Neural crest cell (in vitro differentiated cells): ENCODE data around the gene SASH1. TPM values are rescaled to one million over a fixed set of nuclear protein-coding genes. Genes with fewer than 3 reads are reported as not detected.

Experiments used
- DNase-seq: peaks from one replicate; pipeline ENCODE4 v3.0.0; 2021; ENCODE audit warnings: low read depth, mixed read lengths, low spot score
- H3K27ac Mint-ChIP-seq: one replicate; pipeline ENCODE4 v1.8.0; 2021; ENCODE audit warnings: mild to moderate bottlenecking, mixed read lengths; ENCODE audit not compliant: unreplicated experiment
- H3K27me3 Mint-ChIP-seq: 2 replicates; pipeline ENCODE4 v1.8.0; 2021; ENCODE audit warnings: low read depth, mild to moderate bottlenecking, mixed read lengths
- H3K36me3 Mint-ChIP-seq: 2 replicates; pipeline ENCODE4 v1.8.0; 2021; ENCODE audit warnings: low read depth, mild to moderate bottlenecking, mixed read lengths
- H3K4me1 Mint-ChIP-seq: 2 replicates; pipeline ENCODE4 v1.8.0; 2021; ENCODE audit warnings: mixed read lengths
- H3K4me3 Mint-ChIP-seq: one replicate; pipeline ENCODE4 v1.8.0; 2021; ENCODE audit warnings: mild to moderate bottlenecking, mixed read lengths
- H3K9me3 Mint-ChIP-seq: 2 replicates; pipeline ENCODE4 v1.8.0; 2021; ENCODE audit warnings: mixed read lengths
- CTCF ChIP-seq: fragments of 200-600 bp; sonication (generic); conservative IDR thresholded peaks from 2 replicates; pipeline ENCODE4 v1.5.0; 2021; ENCODE audit warnings: antibody characterized with exemption, mild to moderate bottlenecking
- total RNA-seq: library from RNA; stranded (reverse); gene quantifications from 2 replicates; pipeline ENCODE4 v1.2.1, GENCODE V29; 2021

SASH1 gene
- total RNA-seq, 1 donor from 2014 or later = 90.0 TPM

- Mint-ChIP-seq H3K36me3 (no peaks in the 10 kb centered on the region), H3K4me3 (peak overlapping the region; percentile 32), H3K27me3 (no peaks in the 10 kb centered on the region), H3K27ac (peak overlapping the region; percentile 97), H3K4me1 (peaks cover 46% of the 10 kb centered on the region), H3K9me3 (no peaks in the 10 kb centered on the region)
- no peak for TF ChIP-seq CTCF
- no peak for DNase-seq
These were observed 12.8 kb upstream of the SASH1 start for GRCh38 chr6:148329596-148330381.

GRCh38 chr6:148332088-148332487, 10.6 kb upstream of the SASH1 start:
- Mint-ChIP-seq H3K9me3 (no peaks in the 10 kb centered on the region), H3K4me1 (peaks cover 45% of the 10 kb centered on the region), H3K4me3 (peak overlapping the region; percentile 1), H3K27me3 (no peaks in the 10 kb centered on the region), H3K27ac (peak overlapping the region; percentile 87), H3K36me3 (no peaks in the 10 kb centered on the region)
- TF ChIP-seq CTCF = no peak
- no peak for DNase-seq

GRCh38 chr6:148336901-148337300, 5.7 kb upstream of the SASH1 start:
- peaks cover 29% of the 10 kb centered on the region for H3K4me1 Mint-ChIP-seq
- H3K27me3 Mint-ChIP-seq = no peaks in the 10 kb centered on the region
- H3K36me3 Mint-ChIP-seq = no peaks in the 10 kb centered on the region
- no peak for DNase-seq
- H3K4me3 Mint-ChIP-seq = peak overlapping the region; percentile 1
- no peak overlapping the region for H3K27ac Mint-ChIP-seq
- no peak for TF ChIP-seq CTCF
- no peaks in the 10 kb centered on the region for H3K9me3 Mint-ChIP-seq

- H3K27ac Mint-ChIP-seq = no peak overlapping the region
- H3K4me1 Mint-ChIP-seq = peaks cover 39% of the 10 kb centered on the region
- no peak for DNase-seq
- H3K9me3 Mint-ChIP-seq = no peaks in the 10 kb centered on the region
- no peak for TF ChIP-seq CTCF
- H3K36me3 Mint-ChIP-seq = peaks cover 2% of the 10 kb centered on the region
- H3K27me3 Mint-ChIP-seq = no peaks in the 10 kb centered on the region
- H3K4me3 Mint-ChIP-seq = no peak overlapping the region
These were observed 2.9 kb upstream of the SASH1 start for GRCh38 chr6:148339766-148340165.

- no peak for DNase-seq
- no peaks in the 10 kb centered on the region for H3K9me3 Mint-ChIP-seq
- H3K36me3 Mint-ChIP-seq = peaks cover 2% of the 10 kb centered on the region
- H3K4me1 Mint-ChIP-seq = peaks cover 44% of the 10 kb centered on the region
- H3K4me3 Mint-ChIP-seq = peak overlapping the region; percentile 66
- no peak for TF ChIP-seq CTCF
- H3K27ac Mint-ChIP-seq = no peak overlapping the region
- H3K27me3 Mint-ChIP-seq = no peaks in the 10 kb centered on the region
These were observed 1.9 kb upstream of the SASH1 start for GRCh38 chr6:148340586-148341297.
